ENCODE results near the gene SLC11A2. TPM values are rescaled to one million over a fixed set of nuclear protein-coding genes. Genes with fewer than 3 reads are reported as not detected.

The SLC11A2 gene
- total and polyA plus RNA-seq, 2 of the 8 experiments (the other 6 are each of a cell fraction or from before 2014, with no cell fraction given) = 55.0 to 61.5 TPM

DNA sequence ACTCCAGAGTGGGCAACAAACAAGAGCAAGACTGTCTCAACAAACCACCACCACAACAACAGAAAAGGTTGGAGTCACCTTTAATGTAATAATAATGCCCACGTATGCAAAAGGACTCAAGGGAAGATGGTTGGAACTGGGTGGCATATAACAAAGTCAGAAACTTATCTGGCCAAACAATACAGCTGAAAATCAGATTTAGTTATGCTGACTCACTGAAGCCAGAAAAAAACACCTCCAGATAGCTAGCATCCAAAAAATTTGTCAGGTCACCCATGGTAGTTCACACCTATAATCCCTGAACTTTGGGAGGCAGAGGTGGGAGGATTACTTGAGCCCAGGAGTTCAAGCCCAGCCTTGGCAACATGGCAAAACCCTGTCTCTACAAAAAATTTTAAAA is 24.4 kb downstream of the SLC11A2 start:
- no peak overlapping the region for H3K27ac ChIP-seq (ENCODE audit: low read depth, low read length)
- CTCF ChIA-PET (ENCODE audit: partially characterized antibody) = interaction anchor here (1.0 to 6.9 kb wide), 5 partner anchors 8 to 237 kb away, joined by 3 to 66 read pairs (median 3); partner anchors contain the start of gene SLC11A2
- TF ChIP-seq SIX5 (IDR thresholded peaks at IDR 0.05; ENCODE audit: low read depth, low read length) (no peak), CBX8 (IDR thresholded peaks at IDR 0.05; ENCODE audit: borderline replicate concordance, low read depth, low read length) (no peak), BACH1 (IDR thresholded peaks at IDR 0.05; ENCODE audit: low read length) (no peak), SUZ12 (IDR thresholded peaks at IDR 0.05; ENCODE audit: low read length) (no peak), YY1 (IDR thresholded peaks at IDR 0.05; ENCODE audit: low read depth, low read length) (no peak), SRF (IDR thresholded peaks at IDR 0.05; ENCODE audit: low read depth, low read length) (no peak), SP1 (IDR thresholded peaks at IDR 0.05; ENCODE audit: low read depth, low read length) (no peak), SAP30 (IDR thresholded peaks at IDR 0.05; ENCODE audit: insufficient read depth, insufficient replicate concordance, low read length) (no peak), RAD21 (IDR thresholded peaks at IDR 0.05 in 1 of 2, conservative IDR thresholded peaks at IDR 0.05 in 1 of 2; ENCODE audit: low read depth in 2 of 2, low read length in 2 of 2) (no peak), HDAC2 (IDR thresholded peaks at IDR 0.05; ENCODE audit: borderline replicate concordance in 1 of 2, low read depth in 2 of 2, low read length in 2 of 2) (no peak), NRF1 (IDR thresholded peaks at IDR 0.05; ENCODE audit: low read depth, low read length) (no peak), FOSL1 (IDR thresholded peaks at IDR 0.05; ENCODE audit: insufficient read depth, low read depth, low read length) (no peak)
- TF ChIP-seq, protein P1, sequence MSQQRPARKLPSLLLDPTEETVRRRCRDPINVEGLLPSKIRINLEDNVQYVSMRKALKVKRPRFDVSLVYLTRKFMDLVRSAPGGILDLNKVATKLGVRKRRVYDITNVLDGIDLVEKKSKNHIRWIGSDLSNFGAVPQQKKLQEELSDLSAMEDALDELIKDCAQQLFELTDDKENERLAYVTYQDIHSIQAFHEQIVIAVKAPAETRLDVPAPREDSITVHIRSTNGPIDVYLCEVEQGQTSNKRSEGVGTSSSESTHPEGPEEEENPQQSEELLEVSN (IDR thresholded peaks at IDR 0.05) = no peak

More for the DNA sequence above, 24.4 kb downstream of the SLC11A2 start:
- H3K9ac ChIP-seq (replicated peaks in 1 of 4; ENCODE audit: extremely low read depth in 1 of 4, low read depth in 3 of 4, low read length in 3 of 4) = no peak overlapping the region
- H3K79me2 ChIP-seq (ENCODE audit: control insufficient read depth in 1 of 2, insufficient read depth in 2 of 2, low read length in 2 of 2) = no peaks in the 10 kb centered on the region
- H4K91ac ChIP-seq (replicated peaks; ENCODE audit: insufficient read length, low read length) = no peak overlapping the region
- no peaks in the 10 kb centered on the region for H3K9me3 ChIP-seq (ENCODE audit: insufficient read depth in 2 of 2, low read depth in 1 of 2, low read length in 1 of 2)
- H3K4me3 ChIP-seq (ENCODE audit: extremely low read depth in 1 of 4, insufficient read depth in 2 of 4, low read depth in 3 of 4, low read length in 4 of 4) = no peak overlapping the region
- 96% methylated on average over 1 of the region's 1 CpG; no CpG with 5 or more reads in 1 of the 2 experiments for WGBS, 2 experiments (ENCODE audit: extremely low coverage in 1 of 2, insufficient coverage in 1 of 2, insufficient read length in 1 of 2, insufficient replicate concordance in 2 of 2, low coverage in 1 of 2, low lambda C conversion rate in 2 of 2, missing lambda C conversion rate in 1 of 2)
- FAIRE-seq = no peak
- H3K4ac ChIP-seq (replicated peaks; ENCODE audit: insufficient read length, low read depth, low read length) = no peak overlapping the region
- no peak overlapping the region for H2BK5ac ChIP-seq (ENCODE audit: low read depth, low read length)
- H2BK12ac ChIP-seq (ENCODE audit: low read depth, low read length) = no peak overlapping the region
- no peak overlapping the region for H3K23ac ChIP-seq (ENCODE audit: insufficient read length)
- H3K4me1 ChIP-seq (replicated peaks in 1 of 4; ENCODE audit: control insufficient read depth in 3 of 4, insufficient read depth in 4 of 4, low read length in 3 of 4) = peaks cover 0 to 2% (median under 1%) of the 10 kb centered on the region in 4 experiments; a peak in 4 of 7 replicates
- no peak overlapping the region for H2AK5ac ChIP-seq (ENCODE audit: low read depth, low read length)
- no peak overlapping the region for H2BK120ac ChIP-seq (replicated peaks; ENCODE audit: low read depth, low read length)
- POLR2A ChIA-PET (ENCODE audit: partially characterized antibody) = interaction anchor here (0.6 to 1.0 kb wide), 2 partner anchors 24 to 222 kb away, joined by 3 to 6 read pairs; partner anchors contain the start of gene SLC11A2
- no peak overlapping the region for H3K18ac ChIP-seq (ENCODE audit: extremely low read depth, low read length)
- H4K5ac ChIP-seq (ENCODE audit: insufficient read length, low read depth, low read length) = no peak overlapping the region
- no peak overlapping the region for H3K14ac ChIP-seq (ENCODE audit: insufficient read length)
- no peak overlapping the region for H4K8ac ChIP-seq (ENCODE audit: extremely low read depth, insufficient read depth, low read length)
- no peak overlapping the region for H2BK20ac ChIP-seq (ENCODE audit: low read length)
- H3K27me3 ChIP-seq (replicated peaks in 1 of 4; ENCODE audit: control insufficient read depth in 3 of 4, extremely low read depth in 1 of 4, insufficient read depth in 3 of 4, low read length in 3 of 4) = no peaks in the 10 kb centered on the region
- H4K20me1 ChIP-seq (replicated peaks in 1 of 2; ENCODE audit: control insufficient read depth in 1 of 2, insufficient read depth in 2 of 2, low read length in 2 of 2) = no peaks in the 10 kb centered on the region
- H2BK15ac ChIP-seq (ENCODE audit: low read length) = no peak overlapping the region
- H2AFZ ChIP-seq (ENCODE audit: low read length) = no peak overlapping the region
- no peaks in the 10 kb centered on the region for H3K23me2 ChIP-seq (ENCODE audit: low read depth, low read length)
- H3K36me3 ChIP-seq (ENCODE audit: control insufficient read depth in 2 of 4, insufficient read depth in 4 of 4, low read length in 3 of 4) = peaks cover 2 to 21% (median 9%) of the 10 kb centered on the region in 4 experiments
- H3K79me1 ChIP-seq (ENCODE audit: low read depth, low read length) = no peaks in the 10 kb centered on the region; the same call in 1 of the 2 replicates
- H3K4me2 ChIP-seq (ENCODE audit: insufficient read depth in 1 of 2, low read depth in 2 of 2, low read length in 2 of 2) = no peak overlapping the region
- H3K56ac ChIP-seq (replicated peaks; ENCODE audit: insufficient read length, low read depth, low read length) = no peak overlapping the region
- DNase-seq (ENCODE audit: low read depth in 1 of 2, low spot score in 2 of 2) = no peak

All from H1 (cell line).